SK-N-SH treated with all-trans-retinoic acid at 6 μM for 48 hours (cell line): Measurements from ENCODE around the gene TAOK1.

Source experiments
- ARNTL ChIP-seq: fragments of 450-650 bp; formaldehyde crosslinking; IDR thresholded peaks from 2 replicates; pipeline ENCODE4 v1.5.0; 2020; ENCODE audit warnings: low read depth, mild to moderate bottlenecking, moderate library complexity, borderline replicate concordance
- CSDC2 ChIP-seq: fragments of 250-450 bp; sonication (Bioruptor Pico); IDR thresholded peaks from 2 replicates; pipeline ENCODE4 v1.5.0; 2020; ENCODE audit warnings: mild to moderate bottlenecking, moderate library complexity
- ZFP3 ChIP-seq: fragments of 250-450 bp; sonication (Bioruptor Pico); IDR thresholded peaks from 2 replicates; pipeline ENCODE4 v1.5.0; 2020; ENCODE audit warnings: mild to moderate bottlenecking, moderate library complexity
- TF ChIP-seq, protein P1 (sequence below): fragments of 250-450 bp; sonication (Bioruptor Pico); IDR thresholded peaks from 2 replicates; pipeline ENCODE4 v1.8.0; 2020; ENCODE audit warnings: mild to moderate bottlenecking, moderate library complexity, borderline replicate concordance

DNA sequence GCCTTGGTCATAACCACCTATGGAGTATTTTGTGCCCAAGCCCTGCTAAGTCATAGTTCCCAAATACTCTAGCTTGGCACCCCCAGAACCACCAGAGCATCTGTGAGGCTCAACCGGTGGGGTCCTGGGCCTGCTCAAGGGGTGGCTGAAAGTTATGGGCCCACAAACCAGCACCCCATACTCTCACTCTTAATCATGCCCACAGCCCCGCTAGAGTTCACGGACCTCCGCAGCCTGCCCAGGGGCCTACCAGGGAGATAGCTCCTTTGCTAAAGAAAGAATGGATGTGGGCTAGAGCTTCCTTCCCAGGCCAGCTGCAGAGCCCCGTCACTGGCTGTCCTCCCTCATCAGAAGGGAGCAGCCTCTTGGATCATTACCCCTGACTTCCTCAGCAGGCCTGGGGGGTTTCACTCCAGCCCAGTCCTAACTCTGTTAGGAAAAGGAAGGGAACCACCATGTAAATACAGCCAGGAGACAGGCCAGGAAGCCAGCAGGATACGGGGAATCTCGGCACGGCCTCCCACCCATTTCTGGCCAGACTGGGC is 197.9 kb downstream of the TAOK1 start:
- TF ChIP-seq CSDC2 (CRISPR knock-in tag): no peak
- TF ChIP-seq ZFP3 (CRISPR knock-in tag): no peak
- TF ChIP-seq ARNTL (CRISPR knock-in tag): no peak
- TF ChIP-seq, protein P1, sequence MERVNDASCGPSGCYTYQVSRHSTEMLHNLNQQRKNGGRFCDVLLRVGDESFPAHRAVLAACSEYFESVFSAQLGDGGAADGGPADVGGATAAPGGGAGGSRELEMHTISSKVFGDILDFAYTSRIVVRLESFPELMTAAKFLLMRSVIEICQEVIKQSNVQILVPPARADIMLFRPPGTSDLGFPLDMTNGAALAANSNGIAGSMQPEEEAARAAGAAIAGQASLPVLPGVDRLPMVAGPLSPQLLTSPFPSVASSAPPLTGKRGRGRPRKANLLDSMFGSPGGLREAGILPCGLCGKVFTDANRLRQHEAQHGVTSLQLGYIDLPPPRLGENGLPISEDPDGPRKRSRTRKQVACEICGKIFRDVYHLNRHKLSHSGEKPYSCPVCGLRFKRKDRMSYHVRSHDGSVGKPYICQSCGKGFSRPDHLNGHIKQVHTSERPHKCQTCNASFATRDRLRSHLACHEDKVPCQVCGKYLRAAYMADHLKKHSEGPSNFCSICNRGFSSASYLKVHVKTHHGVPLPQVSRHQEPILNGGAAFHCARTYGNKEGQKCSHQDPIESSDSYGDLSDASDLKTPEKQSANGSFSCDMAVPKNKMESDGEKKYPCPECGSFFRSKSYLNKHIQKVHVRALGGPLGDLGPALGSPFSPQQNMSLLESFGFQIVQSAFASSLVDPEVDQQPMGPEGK: no peak
